Lower leg skin (tissue), 4 donors: Measurements from ENCODE around the gene GABBR2. TPM values are rescaled to one million over a fixed set of nuclear protein-coding genes. Genes with fewer than 3 reads are reported as not detected.
"Not testable (repeated sequence)": the region's sequence is repeated elsewhere in the genome, so short reads cannot be mapped to it uniquely, and the experiment has no call there.

ENCODE experiments used
- DNase-seq, 2 donors: peaks; one replicate each; pipeline ENCODE4 v3.0.0-alpha.2; 2019; ENCODE audit warnings: low spot score in 2 of 2
- H3K4me3 ChIP-seq: fragments of 200-600 bp; sonication (generic); 2 replicates; pipeline ENCODE4 v1.5.1; 2017; ENCODE audit warnings: mild to moderate bottlenecking, low read depth; ENCODE audit not compliant: poor library complexity, severe bottlenecking
- POLR2A ChIP-seq, 2 donors: fragments of 450-650 bp; IDR thresholded peaks; one replicate each; pipeline ENCODE4 v1.6.1; 2016 to 2017; ENCODE audit warnings: antibody characterized with exemption in 2 of 2, mild to moderate bottlenecking in 1 of 2, moderate library complexity in 1 of 2
- WGBS, 2 donors: methylation state at CpG; one replicate each; pipeline ENCODE4 v1.1.5; 2018; 5-methylcytosine and 5-hydroxymethylcytosine counted together
- intact Hi-C: fragments of 100-400 bp; cut with DNase I; formaldehyde crosslinking; loops from one replicate; pipeline ENCODE4 v1.15.0; 2023; ENCODE audit warnings: low total_unique reads
- total RNA-seq, 4 donors: library from RNA; depleted of rRNA; stranded (reverse); fragments of >200 nt; gene quantifications; one replicate each; pipeline ENCODE4 v1.1.0, GENCODE V29; 2016
- TF ChIP-seq, protein P1 (sequence below), 3 donors: fragments of 450-650 bp; IDR thresholded peaks; one replicate each; pipeline ENCODE4 v1.5.1; 2016; ENCODE audit warnings: antibody characterized with exemption in 3 of 3, mild to moderate bottlenecking in 3 of 3, moderate library complexity in 2 of 3

The GABBR2 gene
- total RNA-seq, 4 donors from 2014 or later: 0.23 to 4.2 TPM; not detected in 2

DNA sequence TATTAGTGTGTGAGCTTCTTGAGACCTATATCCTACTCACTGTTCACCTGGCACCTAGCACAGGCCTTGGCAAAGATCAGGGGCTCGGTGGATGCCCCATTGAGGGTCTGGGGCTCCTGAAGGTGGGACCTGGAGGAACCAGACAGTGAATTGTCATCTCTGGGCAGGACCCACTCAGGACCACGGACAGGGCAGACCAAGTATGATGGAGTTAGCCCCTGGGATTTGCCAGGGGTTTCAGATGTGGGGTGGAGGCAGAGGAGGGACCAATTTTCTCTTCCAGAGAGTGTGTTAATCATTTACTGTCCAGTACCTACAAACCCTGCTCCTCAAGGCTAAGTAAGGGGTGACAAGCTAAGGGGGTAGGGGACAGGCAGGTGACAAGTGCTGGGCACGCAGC, 424.0 kb downstream of the GABBR2 start:
- WGBS, 2 donors: 70 to 86% methylated on average over 3 of the region's 3 CpGs
- intact Hi-C loops: no loop called here

GRCh38 chr9:98283143-98283542, 425.6 kb downstream of the GABBR2 start:
- H3K4me3 ChIP-seq, intact Hi-C loops, DNase-seq: not testable (repeated sequence)
- WGBS, 2 donors: 76 to 79% methylated on average over 7 of the region's 7 CpGs

More for the DNA sequence above, 424.0 kb downstream of the GABBR2 start:
- H3K4me3 ChIP-seq: no peak overlapping the region
- no peak for DNase-seq
- TF ChIP-seq, protein P1, sequence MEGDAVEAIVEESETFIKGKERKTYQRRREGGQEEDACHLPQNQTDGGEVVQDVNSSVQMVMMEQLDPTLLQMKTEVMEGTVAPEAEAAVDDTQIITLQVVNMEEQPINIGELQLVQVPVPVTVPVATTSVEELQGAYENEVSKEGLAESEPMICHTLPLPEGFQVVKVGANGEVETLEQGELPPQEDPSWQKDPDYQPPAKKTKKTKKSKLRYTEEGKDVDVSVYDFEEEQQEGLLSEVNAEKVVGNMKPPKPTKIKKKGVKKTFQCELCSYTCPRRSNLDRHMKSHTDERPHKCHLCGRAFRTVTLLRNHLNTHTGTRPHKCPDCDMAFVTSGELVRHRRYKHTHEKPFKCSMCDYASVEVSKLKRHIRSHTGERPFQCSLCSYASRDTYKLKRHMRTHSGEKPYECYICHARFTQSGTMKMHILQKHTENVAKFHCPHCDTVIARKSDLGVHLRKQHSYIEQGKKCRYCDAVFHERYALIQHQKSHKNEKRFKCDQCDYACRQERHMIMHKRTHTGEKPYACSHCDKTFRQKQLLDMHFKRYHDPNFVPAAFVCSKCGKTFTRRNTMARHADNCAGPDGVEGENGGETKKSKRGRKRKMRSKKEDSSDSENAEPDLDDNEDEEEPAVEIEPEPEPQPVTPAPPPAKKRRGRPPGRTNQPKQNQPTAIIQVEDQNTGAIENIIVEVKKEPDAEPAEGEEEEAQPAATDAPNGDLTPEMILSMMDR (IDR thresholded peaks at IDR 0.05): no peak
- TF ChIP-seq POLR2A (IDR thresholded peaks at IDR 0.05): no peak

DNA sequence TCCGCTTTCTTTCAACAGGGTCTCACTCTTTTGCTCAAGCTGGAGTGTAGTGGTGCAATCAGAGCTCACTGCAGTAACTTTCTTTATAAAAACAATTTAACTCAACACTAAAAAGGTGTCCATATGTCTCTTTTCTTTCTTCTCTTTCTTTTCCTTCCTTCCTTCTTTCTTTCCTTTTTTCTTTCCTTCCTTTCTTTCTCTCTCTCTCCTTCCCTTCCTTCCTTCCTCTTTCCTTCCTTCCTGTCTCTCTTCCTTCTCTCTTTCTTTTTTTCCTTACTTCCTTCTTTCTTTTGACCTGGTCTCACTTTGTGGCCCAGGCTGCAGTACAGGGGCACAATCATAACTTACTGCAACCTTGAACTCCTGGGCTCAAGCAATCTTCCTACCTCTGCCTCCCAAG, 427.5 kb downstream of the GABBR2 start:
- WGBS, 2 donors: 91% methylated on average over 1 of the region's 1 CpG
- H3K4me3 ChIP-seq: no peak overlapping the region
- no peak for DNase-seq
- intact Hi-C loops: no loop called here
- no peak for TF ChIP-seq POLR2A (IDR thresholded peaks at IDR 0.05)
- TF ChIP-seq, protein P1 (IDR thresholded peaks at IDR 0.05): no peak

DNA sequence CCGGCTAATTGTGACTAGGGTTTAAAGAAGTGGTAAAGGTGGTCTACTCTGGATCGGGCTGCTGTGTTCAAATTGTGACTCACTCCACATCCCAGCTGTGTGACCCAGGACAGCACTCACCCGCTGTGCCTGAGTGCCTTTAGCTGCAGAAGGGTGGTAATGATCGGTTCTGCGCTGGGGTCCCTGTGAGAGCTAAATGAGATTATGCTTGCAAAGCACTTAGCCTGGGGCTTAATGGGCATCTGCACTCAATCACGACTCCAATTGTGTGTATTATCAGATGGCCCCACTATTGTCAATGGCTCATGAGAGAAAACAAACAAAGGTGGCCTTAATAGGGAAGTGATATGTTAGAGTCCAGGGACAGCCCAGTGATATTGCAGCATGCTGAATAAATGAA, 428.2 kb downstream of the GABBR2 start:
- intact Hi-C loops: no loop called here

DNA sequence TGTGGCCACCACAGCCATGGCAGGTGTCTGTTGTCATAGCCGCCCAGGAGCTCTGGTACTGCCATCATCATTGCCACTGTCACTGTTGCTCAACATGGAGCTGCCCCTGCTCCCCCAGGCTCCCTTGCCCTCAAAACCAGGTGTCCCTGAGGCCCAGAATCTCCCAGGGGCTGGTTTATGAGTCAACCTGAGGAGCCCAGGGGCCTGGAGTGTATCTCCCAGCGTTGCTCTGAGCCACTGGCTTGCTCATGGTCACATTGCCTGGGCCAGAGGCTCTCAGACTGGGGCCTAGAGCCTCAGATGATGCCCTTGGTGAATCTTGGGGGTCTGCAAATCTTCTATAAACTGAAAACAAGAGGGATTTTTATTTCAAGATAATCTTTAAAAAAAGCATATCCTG, 428.6 kb downstream of the GABBR2 start:
- no peak overlapping the region for H3K4me3 ChIP-seq
- intact Hi-C loops: no loop called here
- no peak for TF ChIP-seq POLR2A (IDR thresholded peaks at IDR 0.05)
- TF ChIP-seq, protein P1 (IDR thresholded peaks at IDR 0.05): no peak
- WGBS, 2 donors: 80 to 88% methylated on average over 2 of the region's 2 CpGs
- DNase-seq: no peak

More for the DNA sequence above, 428.2 kb downstream of the GABBR2 start:
- H3K4me3 ChIP-seq: no peak overlapping the region
- WGBS, 2 donors: 53 to 64% methylated on average over 6 of the region's 6 CpGs
- TF ChIP-seq, protein P1 (IDR thresholded peaks at IDR 0.05): no peak
- TF ChIP-seq POLR2A (IDR thresholded peaks at IDR 0.05): no peak
- no peak for DNase-seq

GRCh38 chr9:98276907-98277469, 431.7 kb downstream of the GABBR2 start:
- no peak for TF ChIP-seq POLR2A (IDR thresholded peaks at IDR 0.05)
- TF ChIP-seq, protein P1 (IDR thresholded peaks at IDR 0.05): no peak
- H3K4me3 ChIP-seq: no peak overlapping the region
- DNase-seq: no peak
- intact Hi-C loops: no loop called here
- 72 to 73% methylated on average over 10 of the region's 10 CpGs for WGBS, 2 donors
